HEK293 (cell line): ENCODE results near the gene SLC6A9.
A peak's percentile ranks its signal among the peaks of the same experiment; 100 is the strongest.

Experiments
- CTCF ChIA-PET: fragments of 350-600 bp; formaldehyde crosslinking; extraction: SDS; loops from one replicate; lab custom pipeline; 2021; ENCODE audit warnings: antibody characterized with exemption; lab: Yijun Ruan, JAX
- POLR2A ChIA-PET: fragments of 300-600 bp; formaldehyde crosslinking; extraction: SDS; loops from one replicate; lab custom pipeline; 2020; ENCODE audit warnings: antibody characterized with exemption, inconsistent platforms; lab: Yijun Ruan, JAX
- H3K27ac ChIP-seq: fragments of 200-500 bp; sonication (Bioruptor generic); 2 replicates; pipeline ENCODE4 v1.5.1; 2014; ENCODE audit warnings: low read depth, low read length, control low read depth, inconsistent platforms; ENCODE audit errors: extremely low read depth
- H3K36me3 ChIP-seq, 2 experiments: fragments of 200-500 bp in 1 of 2; sonication (Bioruptor generic) in 1 of 2; 1 replicate in 1 of 2; 2 replicates in 1 of 2; pipeline ENCODE4 v1.5.1; 2014 to 2017; ENCODE audit warnings: inconsistent platforms in 2 of 2, low read length in 2 of 2; ENCODE audit not compliant: control insufficient read depth in 2 of 2, insufficient read depth in 1 of 2
- H3K4me1 ChIP-seq: fragments of 200-500 bp; sonication (Bioruptor generic); 2 replicates; pipeline ENCODE4 v1.5.1; 2014; ENCODE audit warnings: mild to moderate bottlenecking, low read length, inconsistent platforms; ENCODE audit not compliant: control insufficient read depth, insufficient read depth
- H3K4me3 ChIP-seq: 2 replicates; pipeline ENCODE4 v1.5.1; 2011; ENCODE audit warnings: low read depth, mild to moderate bottlenecking, control low read depth, low read length, moderate library complexity
- H3K9me3 ChIP-seq: fragments of 200-500 bp; sonication (Bioruptor generic); 2 replicates; pipeline ENCODE4 v1.5.1; 2014; ENCODE audit warnings: low read depth, low read length, inconsistent platforms; ENCODE audit not compliant: control insufficient read depth, insufficient read depth
- GFI1B ChIP-seq: fragments of 450-650 bp; formaldehyde crosslinking; IDR thresholded peaks from 2 replicates; pipeline ENCODE4 v1.5.1; 2016; ENCODE audit warnings: missing biosample characterization, missing genetic modification characterization
- KLF17 ChIP-seq: fragments of 450-650 bp; formaldehyde crosslinking; IDR thresholded peaks from 2 replicates; pipeline ENCODE4 v1.5.1; 2016; ENCODE audit warnings: missing biosample characterization, missing genetic modification characterization
- KLF9 ChIP-seq: fragments of 450-650 bp; formaldehyde crosslinking; IDR thresholded peaks from 2 replicates; pipeline ENCODE4 v1.5.1; 2016; ENCODE audit warnings: missing biosample characterization, missing genetic modification characterization, low read depth
- OSR2 ChIP-seq: fragments of 450-650 bp; formaldehyde crosslinking; IDR thresholded peaks from 2 replicates; pipeline ENCODE4 v1.5.1; 2016; ENCODE audit warnings: missing biosample characterization, missing genetic modification characterization
- PRDM1 ChIP-seq: fragments of 450-650 bp; formaldehyde crosslinking; IDR thresholded peaks from 2 replicates; pipeline ENCODE4; 2016; ENCODE audit warnings: missing biosample characterization, missing genetic modification characterization
- SCRT2 ChIP-seq: fragments of 450-650 bp; formaldehyde crosslinking; IDR thresholded peaks from 2 replicates; pipeline ENCODE4 v1.5.1; 2016; ENCODE audit warnings: missing biosample characterization, missing genetic modification characterization
- TRIM28 ChIP-seq: IDR thresholded peaks from 2 replicates; pipeline ENCODE4 v1.6.1; 2011; ENCODE audit warnings: low read length, control low read depth, borderline replicate concordance
- ZEB2 ChIP-seq: fragments of 450-650 bp; formaldehyde crosslinking; IDR thresholded peaks from 2 replicates; pipeline ENCODE4 v1.5.1; 2016; ENCODE audit warnings: missing biosample characterization, missing genetic modification characterization
- ZFP37 ChIP-seq: fragments of 450-650 bp; formaldehyde crosslinking; IDR thresholded peaks from 2 replicates; pipeline ENCODE4 v1.5.1; 2016; ENCODE audit warnings: missing biosample characterization, missing genetic modification characterization
- ZNF211 ChIP-seq: fragments of 450-650 bp; formaldehyde crosslinking; IDR thresholded peaks from 2 replicates; pipeline ENCODE4 v1.5.1; 2016; ENCODE audit warnings: low read depth, missing biosample characterization, missing genetic modification characterization
- ZNF221 ChIP-seq: fragments of 450-650 bp; formaldehyde crosslinking; IDR thresholded peaks from 2 replicates; pipeline ENCODE4 v1.5.1; 2017; ENCODE audit warnings: missing biosample characterization, missing genetic modification characterization, borderline replicate concordance
- ZNF248 ChIP-seq: fragments of 450-650 bp; formaldehyde crosslinking; IDR thresholded peaks from 2 replicates; pipeline ENCODE4 v1.5.1; 2017; ENCODE audit warnings: missing biosample characterization, missing genetic modification characterization
- ZNF26 ChIP-seq: fragments of 450-650 bp; formaldehyde crosslinking; IDR thresholded peaks from 2 replicates; pipeline ENCODE4 v1.5.1; 2016; ENCODE audit warnings: missing biosample characterization, missing genetic modification characterization
- ZNF335 ChIP-seq: fragments of 450-650 bp; formaldehyde crosslinking; conservative IDR thresholded peaks from 2 replicates; pipeline ENCODE4 v1.5.1; 2016; ENCODE audit warnings: missing biosample characterization, missing genetic modification characterization
- ZNF394 ChIP-seq: fragments of 450-650 bp; formaldehyde crosslinking; IDR thresholded peaks from 2 replicates; pipeline ENCODE4 v1.5.1; 2016; ENCODE audit warnings: missing biosample characterization, missing genetic modification characterization, mild to moderate bottlenecking, moderate library complexity, borderline replicate concordance
- ZNF398 ChIP-seq: fragments of 450-650 bp; formaldehyde crosslinking; IDR thresholded peaks from 2 replicates; pipeline ENCODE4 v1.5.1; 2017; ENCODE audit warnings: missing biosample characterization, missing genetic modification characterization
- ZNF501 ChIP-seq: fragments of 450-650 bp; formaldehyde crosslinking; IDR thresholded peaks from 2 replicates; pipeline ENCODE4 v1.5.1; 2016; ENCODE audit warnings: missing biosample characterization, missing genetic modification characterization
- ZNF549 ChIP-seq: fragments of 450-650 bp; IDR thresholded peaks from 2 replicates; pipeline ENCODE4 v1.5.1; 2018; ENCODE audit warnings: missing biosample characterization, missing genetic modification characterization, mild to moderate bottlenecking, inconsistent platforms, moderate library complexity
- ZNF623 ChIP-seq: fragments of 450-650 bp; formaldehyde crosslinking; IDR thresholded peaks from 2 replicates; pipeline ENCODE4 v1.5.1; 2016; ENCODE audit warnings: missing biosample characterization, missing genetic modification characterization
- ZSCAN18 ChIP-seq: fragments of 450-650 bp; formaldehyde crosslinking; IDR thresholded peaks from 2 replicates; pipeline ENCODE4 v1.5.1; 2016; ENCODE audit warnings: missing biosample characterization, missing genetic modification characterization

SLC6A9 gene

GRCh38 chr1:43974443-43975248, 56.6 kb downstream of the SLC6A9 start, which contains the start of gene ATP6V0B (continued):
- TF ChIP-seq ZEB2 (tag by site-specific recombination): peak; percentile 95
- no peak for TF ChIP-seq ZNF623 (tag by site-specific recombination)
- no peak for TF ChIP-seq ZNF221 (tag by site-specific recombination)
- peak; percentile 79 for TF ChIP-seq SCRT2 (tag by site-specific recombination)
- peak; percentile 96 for TF ChIP-seq ZNF335 (tag by site-specific recombination)
- peak; percentile 54; the same call in 1 of the 2 replicates for TF ChIP-seq TRIM28
- TF ChIP-seq ZFP37 (tag by site-specific recombination): peak; percentile 60; the same call in 1 of the 2 replicates
- no peak for TF ChIP-seq ZNF211 (tag by site-specific recombination)
- no peak for TF ChIP-seq ZSCAN18
- TF ChIP-seq ZNF26 (tag by site-specific recombination): no peak
- no peak for TF ChIP-seq ZNF549 (tag by site-specific recombination)
- TF ChIP-seq GFI1B: no peak
- TF ChIP-seq KLF17: no peak
- no peak for TF ChIP-seq ZNF248 (tag by site-specific recombination)
- 0 out of 2 replicates have a peak, but pooled peaks have one; percentile 16 for TF ChIP-seq ZNF394 (tag by site-specific recombination)
- TF ChIP-seq, all 188 proteins: peak for 58

GRCh38 chr1:43973981-43974442, 57.2 kb downstream of the SLC6A9 start:
- peaks cover 7 to 57% of the 10 kb centered on the region in 2 experiments; a peak in 2 of 3 replicates for H3K36me3 ChIP-seq
- H3K27ac ChIP-seq: peak overlapping the region; percentile 70
- ChIA-PET POLR2A (interaction anchor here (1.1 to 2.0 kb wide), 5 partner anchors 14 to 211 kb away, joined by 3 to 6 read pairs (median 4); partner anchors contain the start of gene SLC6A9), CTCF (interaction anchor here (0.7 to 1.2 kb wide), 3 partner anchors 28 to 209 kb away, joined by 3 to 4 read pairs (median 4); no protein-coding TSS in a partner anchor)
- TF ChIP-seq ZNF398 (peak; percentile 80), OSR2 (tag by site-specific recombination) (no peak), ZNF501 (tag by site-specific recombination) (no peak), PRDM1 (tag by site-specific recombination) (peak; percentile 65), KLF9 (tag by site-specific recombination) (peak; percentile 34; the same call in 1 of the 2 replicates)
- H3K4me3 ChIP-seq: peak overlapping the region; percentile 88
- H3K4me1 ChIP-seq: no peaks in the 10 kb centered on the region
- H3K9me3 ChIP-seq: no peaks in the 10 kb centered on the region
